Measurements from ENCODE around the gene TUBB6.

DNA sequence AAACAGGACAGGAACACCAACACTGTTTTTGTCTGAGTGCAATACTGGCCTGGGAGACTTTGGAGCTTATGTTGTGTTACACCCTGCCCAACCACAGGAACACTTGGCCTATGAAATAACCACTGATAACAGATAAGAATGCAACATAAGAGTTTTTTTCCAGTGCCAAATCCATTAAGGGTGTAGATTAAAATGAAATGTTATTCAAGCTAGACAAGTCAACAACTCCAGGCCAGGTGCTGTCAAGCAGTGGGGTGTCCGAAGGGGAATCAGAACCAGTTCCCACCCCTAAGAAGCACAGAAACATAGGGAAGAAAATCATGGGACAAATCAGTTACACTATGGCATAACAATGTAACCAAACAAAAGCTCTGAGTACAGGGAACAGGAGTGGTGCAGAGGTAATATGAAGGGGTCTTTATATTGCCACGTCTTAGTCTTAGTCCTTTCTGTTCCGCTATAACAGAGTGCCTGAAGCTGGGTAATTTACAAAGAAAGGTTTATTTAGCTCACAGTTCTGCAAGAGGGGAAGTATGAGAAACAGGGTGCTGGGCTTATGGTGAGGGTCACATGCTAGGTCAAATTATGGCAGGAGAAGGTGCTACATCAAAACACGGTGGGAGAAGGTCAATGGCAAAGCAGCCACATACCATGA lies 65.2 kb downstream of the TUBB6 start:
- TF ChIP-seq CTCF (IDR thresholded peaks at IDR 0.05; ENCODE audit: low read length) (no peak), EZH2 (IDR thresholded peaks at IDR 0.05; ENCODE audit: borderline replicate concordance, low read length) (no peak)
